Putamen (tissue), 1 donor: ENCODE data around the gene PNLIPRP1.

Experiments used
- DNase-seq: peaks from one replicate; pipeline ENCODE4 v3.0.0-alpha.2; 2016; ENCODE audit warnings: low spot score

Gene PNLIPRP1

GRCh38 chr10:116599991-116600390 lies 9.2 kb downstream of the PNLIPRP1 start:
- no peak for DNase-seq

- DNase-seq = no peak
Measured at GRCh38 chr10:116602648-116603400, 12.1 kb downstream of the PNLIPRP1 start.

- no peak for DNase-seq
Measured at GRCh38 chr10:116606061-116606483, 15.3 kb downstream of the PNLIPRP1 start.

GRCh38 chr10:116607336-116607735 lies 16.6 kb downstream of the PNLIPRP1 start:
- no peak for DNase-seq

GRCh38 chr10:116608686-116609594 lies 18.2 kb downstream of the PNLIPRP1 start:
- DNase-seq = no peak

- DNase-seq = no peak
Measured at GRCh38 chr10:116610443-116611152, 19.8 kb downstream of the PNLIPRP1 start.

GRCh38 chr10:116611153-116611545 lies 20.4 kb downstream of the PNLIPRP1 start:
- DNase-seq = no peak

- DNase-seq = no peak
Measured at GRCh38 chr10:116612107-116612769, 21.5 kb downstream of the PNLIPRP1 start.

- no peak for DNase-seq
Measured at GRCh38 chr10:116613471-116613870, 22.7 kb downstream of the PNLIPRP1 start.

GRCh38 chr10:116614796-116615195 lies 24.0 kb downstream of the PNLIPRP1 start:
- DNase-seq = no peak

GRCh38 chr10:116615199-116615776 lies 24.5 kb downstream of the PNLIPRP1 start:
- DNase-seq = no peak

GRCh38 chr10:116620423-116621400 lies 30.0 kb downstream of the PNLIPRP1 start, which contains the start of gene PNLIPRP2:
Gene PNLIPRP2, plus strand, starts transcription at chr10:116620953.
- DNase-seq = no peak

- no peak for DNase-seq
Measured at GRCh38 chr10:116621476-116621875, 30.7 kb downstream of the PNLIPRP1 start.

GRCh38 chr10:116621934-116622655 lies 31.3 kb downstream of the PNLIPRP1 start:
- no peak for DNase-seq

- DNase-seq = no peak
Measured at GRCh38 chr10:116625845-116626244, 35.1 kb downstream of the PNLIPRP1 start.

GRCh38 chr10:116626815-116627214 lies 36.1 kb downstream of the PNLIPRP1 start:
- no peak for DNase-seq

GRCh38 chr10:116627386-116627933 lies 36.7 kb downstream of the PNLIPRP1 start:
- no peak for DNase-seq

- no peak for DNase-seq
Measured at GRCh38 chr10:116629340-116629739, 38.6 kb downstream of the PNLIPRP1 start.

- no peak for DNase-seq
Measured at GRCh38 chr10:116630020-116630419, 39.3 kb downstream of the PNLIPRP1 start.
